NCI-H146 (cell line): ENCODE data around the gene HCAR1.
"Not testable (repeated sequence)": the region's sequence is repeated elsewhere in the genome, so short reads cannot be mapped to it uniquely, and the experiment has no call there.

Experiments
- DNase-seq: peaks from one replicate; lab custom pipeline; 2025; lab: John Stamatoyannopoulos, UW

The HCAR1 gene

GRCh38 chr12:122730215-122731014 lies at the start of gene HCAR1:
Gene HCAR1 (minus strand): TSS chr12:122730844. CDS start chr12:122730339, 505 bp downstream.
- DNase-seq, result peak; percentile 63

DNA sequence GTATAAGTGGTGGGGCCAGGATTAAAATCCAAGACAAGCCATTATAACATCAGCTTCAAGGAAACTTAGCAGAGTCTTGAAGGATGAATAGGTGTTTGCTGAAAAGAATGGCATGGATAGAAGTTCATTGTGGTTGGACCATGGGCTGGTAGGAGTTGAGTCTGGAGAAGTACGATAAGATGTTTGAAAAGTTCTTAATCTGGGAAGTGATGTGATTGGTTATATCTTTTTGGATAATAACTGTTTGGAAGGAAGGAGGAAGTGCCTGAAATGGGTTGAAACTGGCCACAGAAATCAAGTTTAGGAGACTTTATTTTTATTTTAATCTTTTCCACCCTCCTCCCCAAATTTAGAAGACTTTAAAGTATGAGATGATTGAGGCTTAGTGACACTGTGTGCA lies 26.9 kb upstream of the HCAR1 start:
- no peak for DNase-seq

DNA sequence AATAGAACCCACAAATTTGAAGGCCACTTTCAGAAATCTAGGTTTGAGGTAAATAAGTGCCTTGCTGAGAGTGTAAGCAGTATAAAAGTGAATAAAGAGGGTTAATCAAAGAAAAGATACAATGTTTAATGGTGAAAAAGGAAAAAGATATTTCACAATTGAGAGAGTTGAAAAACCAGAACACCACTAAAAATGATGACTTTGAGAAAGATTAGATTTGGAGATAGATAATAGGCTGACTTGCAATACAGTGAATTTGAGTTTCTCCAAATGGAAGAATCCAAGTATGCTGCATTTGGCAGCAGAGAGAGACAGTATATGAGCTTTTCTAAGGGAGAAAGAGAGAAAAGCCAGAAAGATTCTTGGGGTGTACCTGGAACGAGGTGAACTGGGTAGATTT lies 24.1 kb upstream of the HCAR1 start:
- DNase-seq, result no peak

GRCh38 chr12:122753319-122753650 lies 22.6 kb upstream of the HCAR1 start:
- DNase-seq, result peak; percentile 32

DNA sequence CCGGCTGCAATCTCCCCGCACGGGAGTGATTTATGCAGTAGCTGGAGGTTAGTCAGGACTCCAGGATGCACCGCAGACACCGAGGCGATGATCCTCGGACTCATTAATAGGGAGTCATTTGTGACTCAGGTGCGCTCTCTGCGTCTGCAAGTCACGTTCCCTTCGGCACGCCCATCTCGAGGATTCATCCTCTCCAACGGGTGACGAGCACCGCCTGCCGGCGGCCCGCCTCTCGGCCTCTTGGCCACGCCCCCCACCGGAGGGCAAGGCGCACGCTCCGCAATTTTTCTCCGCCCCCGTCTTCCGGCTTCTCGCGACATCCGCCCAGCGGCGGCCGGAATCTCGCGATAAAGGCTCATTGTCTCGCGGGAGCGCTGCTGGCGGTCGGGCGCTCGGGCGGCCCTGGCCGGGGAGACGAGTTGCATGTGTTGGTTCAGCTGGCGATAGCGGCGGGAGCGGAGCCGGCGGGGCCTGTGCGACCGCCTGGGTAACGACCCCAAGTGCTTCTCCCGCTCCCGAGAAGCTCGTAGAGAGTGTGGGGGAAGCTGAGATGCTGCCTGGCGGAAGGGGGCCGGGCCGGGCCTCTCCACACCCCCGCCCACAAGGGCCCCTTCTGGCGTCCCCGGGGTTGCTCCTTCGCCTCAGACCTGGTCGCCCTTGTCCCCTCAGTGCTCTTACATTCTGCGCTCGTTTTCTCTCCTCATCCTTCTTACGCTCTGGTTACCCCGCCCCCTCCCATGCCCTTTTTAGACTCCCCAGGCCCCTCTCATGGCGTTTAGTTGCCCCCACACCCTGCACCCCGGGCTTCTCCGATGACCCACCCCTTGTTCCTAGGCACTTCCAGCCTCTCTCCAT lies 22.0 kb upstream of the HCAR1 start, which contains the start of gene DENR:
Gene DENR (plus strand): TSS at position 361 of the 855 bp plus-strand sequence. CDS start 878 bp downstream, outside the sequence.
- DNase-seq, result peak; percentile 99

- not testable (repeated sequence) for DNase-seq
Measured at GRCh38 chr12:122750781-122751515, 20.3 kb upstream of the HCAR1 start.

DNA sequence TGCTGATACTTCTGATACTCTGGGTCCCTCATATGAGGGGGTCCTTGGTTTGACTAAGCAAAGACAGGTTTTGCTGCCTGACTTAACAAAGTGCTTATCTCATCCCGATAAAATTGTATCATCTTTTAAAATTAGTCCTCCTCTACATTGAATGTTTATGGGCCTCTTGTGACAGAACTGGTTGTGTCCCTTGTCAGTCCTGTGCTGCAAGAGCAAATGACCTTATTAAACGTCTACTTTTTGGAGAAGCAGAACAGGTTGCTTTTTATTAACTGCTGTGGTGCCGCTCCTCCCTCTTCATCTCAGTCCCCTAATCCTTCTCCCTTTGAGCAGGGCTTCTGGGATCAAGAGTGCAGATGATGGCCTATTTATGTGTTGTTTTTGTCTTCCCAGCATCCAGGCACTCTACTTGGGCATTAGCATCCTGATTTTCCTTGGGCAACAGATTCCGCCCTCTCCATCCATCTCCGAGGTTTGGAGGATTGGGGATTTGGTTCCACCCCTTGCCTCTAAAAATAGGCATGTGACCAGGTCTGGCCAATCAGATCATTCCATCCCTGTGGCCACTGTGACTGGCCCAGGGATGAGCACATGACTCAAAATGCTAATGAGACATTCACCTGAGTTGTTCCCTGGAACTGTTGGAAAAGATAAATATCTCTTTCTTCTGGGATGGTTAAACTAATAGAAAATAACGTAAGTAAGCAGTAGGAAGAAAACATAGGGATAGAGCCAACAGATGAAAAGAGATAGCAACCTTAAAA lies 19.1 kb upstream of the HCAR1 start:
- peak; percentile 73 for DNase-seq

- no peak for DNase-seq
Measured at GRCh38 chr12:122747224-122748135, 16.8 kb upstream of the HCAR1 start.

- no peak for DNase-seq
Measured at GRCh38 chr12:122743895-122744525, 13.4 kb upstream of the HCAR1 start.

DNA sequence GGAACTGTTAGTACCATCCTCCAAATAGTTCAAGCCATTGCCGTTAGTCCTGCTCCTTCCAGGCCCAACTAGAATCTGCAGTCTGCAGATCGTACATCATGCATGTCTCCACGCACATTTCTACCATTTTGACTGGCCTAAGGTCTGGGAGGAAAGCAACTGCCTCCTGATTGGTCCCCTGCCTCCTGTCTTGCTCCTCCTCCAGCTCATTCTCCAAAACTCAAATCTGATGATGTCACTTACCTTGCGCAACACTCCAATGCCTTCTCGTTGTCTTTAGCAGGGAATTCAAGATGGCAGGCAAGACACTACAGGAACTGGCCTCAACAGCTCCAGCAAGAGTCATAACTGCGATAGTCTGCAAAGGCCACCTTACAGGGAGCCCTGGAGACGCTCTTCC lies 9.7 kb upstream of the HCAR1 start:
- DNase-seq, result no peak

DNA sequence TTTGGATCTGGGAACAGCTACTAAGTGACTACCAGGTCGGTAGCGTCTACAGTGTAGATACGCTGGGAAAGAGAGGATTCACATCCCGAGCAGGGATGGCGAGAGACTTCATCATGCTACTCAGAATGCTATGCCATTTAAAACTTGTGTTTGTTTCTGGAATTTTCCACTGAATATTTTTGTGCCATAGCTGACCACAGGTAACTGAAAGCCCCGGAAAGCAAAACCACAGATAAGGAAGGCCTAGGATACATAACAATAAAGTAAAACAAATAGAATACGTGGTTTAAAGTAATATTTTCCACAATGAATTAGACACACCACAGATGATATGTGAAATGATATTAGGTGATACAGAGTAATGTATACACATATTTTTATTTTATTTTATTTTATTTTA lies 7.9 kb upstream of the HCAR1 start:
- DNase-seq, result no peak

DNA sequence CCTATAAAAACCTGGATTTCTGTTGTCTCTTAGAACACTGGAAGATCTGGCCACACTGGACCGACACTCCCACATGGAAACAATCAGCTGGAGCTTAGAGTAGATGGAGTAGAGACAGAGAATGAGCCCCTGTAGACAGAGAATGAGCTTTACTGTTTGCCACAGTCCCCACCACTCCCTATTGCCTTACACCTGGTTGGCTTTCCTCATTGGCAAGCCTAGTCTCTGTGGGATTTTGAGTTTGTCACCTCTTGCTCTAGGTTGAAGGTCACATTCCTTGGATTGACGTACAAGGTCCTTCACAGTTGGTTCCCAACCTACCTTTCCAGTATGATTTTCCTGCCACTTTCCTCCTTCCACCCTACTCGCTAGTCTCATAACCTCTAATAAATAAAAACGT lies 2.0 kb upstream of the HCAR1 start:
- DNase-seq, result no peak

DNA sequence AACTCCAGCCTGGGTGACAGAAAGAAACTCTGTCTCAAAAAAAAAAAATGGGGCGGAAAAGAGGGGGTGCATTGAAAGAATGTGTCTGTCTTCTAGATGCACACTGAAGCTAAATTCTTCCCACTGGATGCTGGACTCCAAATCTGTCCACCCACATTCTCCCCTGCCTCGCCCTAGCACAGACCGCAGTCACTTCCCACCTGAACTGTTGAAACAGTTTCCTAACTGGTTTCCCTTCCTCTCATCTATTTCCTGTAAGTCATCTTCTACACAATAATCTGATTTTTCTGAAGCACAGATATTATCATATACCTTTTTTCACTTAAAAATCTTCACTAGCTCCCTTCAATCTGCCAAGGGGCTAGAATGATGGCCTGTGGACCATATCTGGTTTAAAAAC lies 1.5 kb upstream of the HCAR1 start:
- DNase-seq, result no peak

DNA sequence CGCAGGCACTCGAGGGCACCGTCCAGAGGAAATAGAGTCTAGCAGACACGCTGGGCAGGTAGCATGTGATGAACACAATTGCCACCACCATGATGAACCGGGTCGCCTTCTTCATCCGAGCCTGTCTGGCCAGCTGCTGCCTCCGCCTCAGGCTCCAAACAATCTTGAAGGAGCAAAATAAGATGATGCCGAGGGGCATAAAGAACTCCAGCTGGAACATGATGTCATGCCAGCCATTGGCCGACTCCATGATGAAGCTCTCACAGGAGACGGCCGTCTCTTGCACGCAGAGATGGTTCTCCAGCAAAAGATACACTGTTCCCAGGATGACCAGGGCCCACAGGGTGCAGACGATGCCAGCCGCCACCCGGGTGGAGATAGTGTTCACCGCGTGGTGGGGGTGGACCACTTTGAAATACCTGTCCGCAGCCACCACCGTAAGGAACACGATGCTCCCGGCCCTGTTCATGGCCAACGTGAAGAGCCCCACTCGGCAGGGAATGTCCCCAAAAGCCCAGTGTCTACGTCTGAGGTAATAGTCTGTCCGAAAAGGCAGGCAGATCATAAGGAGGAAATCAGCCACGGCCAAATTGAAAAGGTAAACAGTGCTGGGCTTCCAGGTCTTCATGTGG lies 945 bp downstream of the HCAR1 start:
- no peak for DNase-seq

DNA sequence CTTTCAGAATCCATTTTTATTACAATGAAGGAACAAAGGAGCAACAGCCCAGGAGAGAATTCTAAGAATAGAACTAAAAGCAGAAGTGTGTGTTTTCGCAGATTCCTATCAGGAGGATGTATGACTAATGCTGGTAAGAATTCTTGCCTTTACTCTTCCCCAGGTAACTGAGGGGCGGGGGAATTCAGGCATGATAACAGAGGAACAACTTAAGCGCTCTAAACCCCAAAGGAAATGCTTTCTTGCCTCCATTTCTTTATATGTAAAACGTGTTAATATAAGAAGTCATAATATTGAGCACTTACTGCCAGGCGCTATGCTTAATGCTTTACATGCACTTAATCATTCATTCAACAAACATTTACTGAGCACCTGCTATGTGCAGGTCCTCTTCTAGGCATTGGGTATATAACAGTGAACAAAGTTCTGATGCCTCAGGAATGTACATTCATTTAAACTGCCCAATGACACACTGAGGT lies 4.5 kb downstream of the HCAR1 start:
- DNase-seq, result no peak

GRCh38 chr12:122725452-122726079 lies 5.1 kb downstream of the HCAR1 start:
- DNase-seq, result no peak

GRCh38 chr12:122724641-122725243 lies 5.9 kb downstream of the HCAR1 start:
- DNase-seq, result no peak

- DNase-seq, result no peak
Measured at GRCh38 chr12:122722387-122722786, 8.3 kb downstream of the HCAR1 start.
